CD4-positive, alpha-beta T cell treated with Interleukin-2 at 100 ng/mL for 4 hours (primary cell): Measurements from ENCODE around the gene HLCS.

Experiments used
- DNase-seq: peaks from one replicate; pipeline ENCODE4 v3.0.0-alpha.2; 2020; ENCODE audit warnings: low spot score

Gene HLCS

DNA sequence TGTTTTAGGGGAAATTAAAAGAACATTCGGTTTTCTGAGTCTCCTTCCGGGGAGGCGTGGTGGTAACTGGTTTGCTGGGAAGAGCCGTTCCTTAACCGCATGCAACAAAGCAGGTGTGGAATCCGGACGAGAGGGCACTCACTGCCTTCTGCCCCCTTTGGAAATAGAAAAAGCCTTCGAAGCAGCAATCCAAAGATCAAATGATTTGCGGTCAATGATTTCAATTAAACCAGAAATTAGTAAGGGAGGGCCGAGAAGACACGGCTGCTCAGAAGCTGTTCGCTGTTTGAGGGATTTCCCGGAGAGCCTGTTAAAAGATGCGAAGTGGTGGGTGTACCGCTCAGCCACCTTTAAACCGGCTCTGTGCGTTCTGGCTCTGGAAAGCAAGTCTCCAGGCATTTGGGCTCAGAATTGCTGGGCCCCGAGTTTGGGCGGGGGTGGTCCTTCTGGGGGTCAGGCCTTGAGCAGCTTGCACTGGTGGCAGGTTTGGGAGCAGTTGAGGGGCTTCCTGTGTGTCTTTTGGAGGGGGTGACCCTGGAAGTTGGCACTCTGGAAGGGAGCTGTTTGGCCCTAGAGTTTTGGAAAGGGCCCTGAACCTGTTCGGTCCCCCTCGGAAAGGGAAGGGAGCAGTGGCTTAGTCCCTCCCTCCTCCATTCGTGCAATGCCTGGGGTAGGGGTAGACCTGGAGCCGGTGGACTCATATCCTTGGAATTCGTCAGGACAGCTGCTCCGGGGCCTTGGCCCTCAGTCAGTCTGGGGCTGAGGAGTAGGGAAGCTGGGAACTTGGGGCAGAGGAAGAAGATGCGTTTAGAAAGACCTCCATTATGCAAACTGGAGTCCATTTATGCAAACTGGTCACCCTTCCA, 264.5 kb downstream of the HLCS start:
- DNase-seq: no peak

DNA sequence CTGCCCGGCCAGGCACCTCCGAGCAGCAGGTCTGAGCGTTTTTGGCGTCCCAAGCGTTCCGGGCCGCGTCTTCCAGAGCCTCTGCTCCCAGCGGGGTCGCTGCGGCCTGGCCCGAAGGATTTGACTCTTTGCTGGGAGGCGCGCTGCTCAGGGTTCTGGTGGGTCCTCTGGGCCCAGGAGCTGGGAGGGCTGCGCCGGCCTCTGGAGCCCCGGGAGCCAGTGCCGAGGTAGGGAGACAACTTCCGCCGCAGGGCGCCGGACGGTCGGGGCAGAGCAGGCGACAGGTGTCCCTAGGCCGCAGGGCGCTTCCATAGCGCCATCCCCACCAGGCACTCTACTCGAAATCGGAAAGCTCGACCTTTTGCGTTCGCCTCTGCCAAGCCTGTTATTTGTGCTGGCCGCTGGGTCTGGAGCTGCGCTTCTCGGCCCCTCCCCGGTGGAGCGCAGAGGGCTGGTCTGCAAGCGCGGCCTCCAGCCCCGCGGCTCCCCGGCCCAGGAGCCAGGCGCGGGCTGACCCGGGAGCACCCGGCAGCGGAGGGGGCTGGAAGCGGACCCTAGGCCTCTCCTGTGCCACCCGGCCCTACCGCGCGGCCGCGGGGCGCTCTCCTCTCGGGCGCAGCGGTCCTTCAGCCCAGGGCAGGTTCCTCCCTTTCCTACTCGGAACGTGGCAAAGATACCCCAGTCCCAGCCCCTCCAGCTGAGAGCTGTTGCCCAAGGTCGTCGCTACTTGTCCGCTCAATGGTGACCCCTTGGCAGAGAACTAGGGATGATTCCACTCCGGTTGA, 265.3 kb downstream of the HLCS start:
- DNase-seq: no peak
